SK-N-SH (cell line): ENCODE results near the gene C3orf70. TPM values are rescaled to one million over a fixed set of nuclear protein-coding genes. Genes with fewer than 3 reads are reported as not detected.

ENCODE experiments used
- CTCF ChIA-PET: fragments of 300-600, 350-600 bp; formaldehyde crosslinking; extraction: SDS; loops from one replicate; lab custom pipeline; 2021; lab: Yijun Ruan, JAX
- POLR2A ChIA-PET: fragments of 350-600 bp; sonication (Branson Sonifier 250); formaldehyde crosslinking; extraction: SDS; loops from one replicate; lab custom pipeline; 2020; ENCODE audit warnings: antibody characterized with exemption, inconsistent platforms; lab: Yijun Ruan, JAX
- DNase-seq: peaks from one replicate; pipeline ENCODE4 v3.0.0; 2012
- H2AFZ ChIP-seq: fragments of 200-600 bp; sonication (generic); 2 replicates; pipeline ENCODE4 v1.8.1; 2016; ENCODE audit warnings: antibody characterized with exemption, mild to moderate bottlenecking, low read depth
- H3F3A ChIP-seq: fragments of 200-600 bp; sonication (generic); replicated peaks from 2 replicates; pipeline ENCODE3; 2016; ENCODE audit warnings: antibody characterized with exemption, mild to moderate bottlenecking; ENCODE audit not compliant: insufficient read depth
- H3K27ac ChIP-seq, 2 experiments: fragments of 200-500 bp in 1 of 2; fragments of 200-600 bp in 1 of 2; sonication (Bioruptor generic) in 1 of 2; sonication (generic), shearing (Covaris generic) in 1 of 2; 2 replicates each; pipeline versions ENCODE4 v1.5.1 to v1.6.1; 2014 to 2016; ENCODE audit warnings: low read depth in 2 of 2, inconsistent platforms in 1 of 2, low read length in 1 of 2, mild to moderate bottlenecking in 1 of 2, mixed read lengths in 1 of 2
- H3K27me3 ChIP-seq: fragments of 200-600 bp; sonication (generic), shearing (Covaris generic); 2 replicates; pipeline ENCODE4 v1.6.1; 2016; ENCODE audit warnings: mixed run types; ENCODE audit not compliant: insufficient read depth
- H3K36me3 ChIP-seq, 2 experiments: fragments of 200-500 bp in 1 of 2; fragments of 200-600 bp in 1 of 2; sonication (Bioruptor generic) in 1 of 2; sonication (generic) in 1 of 2; replicated peaks in 1 of 2; 2 replicates each; pipeline versions ENCODE3 to v1.5.1; 2014 to 2016; ENCODE audit warnings: low read length in 1 of 2, mild to moderate bottlenecking in 1 of 2; ENCODE audit not compliant: insufficient read depth in 2 of 2, control insufficient read depth in 1 of 2
- H3K4me1 ChIP-seq, 2 experiments: fragments of 200-500 bp in 1 of 2; fragments of 200-600 bp in 1 of 2; sonication (Bioruptor generic) in 1 of 2; sonication (generic), shearing (Covaris generic) in 1 of 2; 2 replicates each; pipeline versions ENCODE4 v1.5.1 to v1.6.1; 2014 to 2016; ENCODE audit warnings: low read depth in 1 of 2, low read length in 1 of 2, mixed run types in 1 of 2; ENCODE audit not compliant: insufficient read depth in 2 of 2, control insufficient read depth in 1 of 2
- H3K4me2 ChIP-seq: fragments of 200-600 bp; sonication (generic), shearing (Covaris generic); 2 replicates; pipeline ENCODE4 v1.6.1; 2017; ENCODE audit warnings: mixed run types
- H3K4me3 ChIP-seq, 2 experiments: fragments of 200-500 bp in 1 of 2; fragments of 200-600 bp in 1 of 2; sonication (Bioruptor generic) in 1 of 2; sonication (generic), shearing (Covaris generic) in 1 of 2; 2 replicates each; pipeline versions ENCODE4 v1.5.1 to v1.8.1; 2014 to 2016; ENCODE audit warnings: low read depth in 2 of 2, inconsistent platforms in 1 of 2, low read length in 1 of 2, mild to moderate bottlenecking in 1 of 2, mixed read lengths in 1 of 2, moderate library complexity in 1 of 2
- H3K79me2 ChIP-seq: fragments of 200-600 bp; sonication (generic); 2 replicates; pipeline ENCODE4 v1.8.1; 2017; ENCODE audit warnings: mild to moderate bottlenecking; ENCODE audit not compliant: insufficient read depth
- H3K9ac ChIP-seq: fragments of 200-600 bp; sonication (generic); 2 replicates; pipeline ENCODE4 v1.6.1; 2017; ENCODE audit warnings: mixed run types
- H3K9me2 ChIP-seq: fragments of 200-600 bp; sonication (generic); 2 replicates; pipeline ENCODE4 v1.6.1; 2017; ENCODE audit warnings: mixed run types
- H3K9me3 ChIP-seq: fragments of 200-600 bp; sonication (generic); 2 replicates; pipeline ENCODE4 v1.6.1; 2017; ENCODE audit warnings: mixed run types, mild to moderate bottlenecking, moderate library complexity
- H4K20me1 ChIP-seq: fragments of 200-600 bp; sonication (generic); 2 replicates; pipeline ENCODE4 v1.6.1; 2017; ENCODE audit warnings: mild to moderate bottlenecking, mixed run types; ENCODE audit not compliant: insufficient read depth
- ELF1 ChIP-seq: IDR thresholded peaks from 2 replicates; pipeline ENCODE4 v1.4.0; 2012
- NFIC ChIP-seq: IDR thresholded peaks from 2 replicates; pipeline ENCODE4 v1.4.0; 2012; ENCODE audit warnings: borderline replicate concordance
- NRF1 ChIP-seq: IDR thresholded peaks from 2 replicates; pipeline ENCODE4 v1.6.1; 2012; ENCODE audit warnings: low read depth, mild to moderate bottlenecking, low read length
- RAD21 ChIP-seq: IDR thresholded peaks from 2 replicates; pipeline ENCODE4 v1.6.1; 2012; ENCODE audit warnings: mild to moderate bottlenecking, low read length
- REST ChIP-seq: IDR thresholded peaks from 2 replicates; pipeline ENCODE4 v1.6.1; 2012; ENCODE audit warnings: mild to moderate bottlenecking, low read depth, low read length, moderate library complexity
- RFX5 ChIP-seq: IDR thresholded peaks from 2 replicates; pipeline ENCODE4 v1.6.1; 2012; ENCODE audit warnings: mild to moderate bottlenecking, improper control_type of control experiment, low read length
- RXRA ChIP-seq: IDR thresholded peaks from 2 replicates; pipeline ENCODE4 v1.4.0; 2012; ENCODE audit warnings: low read depth, mild to moderate bottlenecking, borderline replicate concordance
- USF2 ChIP-seq: fragments of 150-350 bp; IDR thresholded peaks from 2 replicates; pipeline ENCODE4 v1.6.1; 2017; ENCODE audit warnings: antibody characterized with exemption, low read length, low read depth, borderline replicate concordance
- WGBS: methylation state at CpG from one replicate; pipeline ENCODE4 v1.1.6; 2017; ENCODE audit warnings: low lambda C conversion rate; 5-methylcytosine and 5-hydroxymethylcytosine counted together
- polyA plus RNA-seq, 3 experiments: library from polyadenylated mRNA; depleted of rRNA; stranded (reverse); fragments of >200 nt; gene quantifications; 2 replicates each; pipeline ENCODE4 v1.2.3, GENCODE V29; 2012

C3orf70 gene
- under 0.01 TPM in 1 of 2 replicates, not detected in the other for polyA plus RNA-seq (2012; rRNA removed)
- polyA plus RNA-seq (2012; cell fraction: cytosol; rRNA removed), result 0.01 TPM in 1 of 2 replicates, not detected in the other
- polyA plus RNA-seq (2012; cell fraction: nucleus; rRNA removed), result not detected in 2 replicates

GRCh38 chr3:185152410-185153170 lies at the start of gene C3orf70:
C3orf70 (minus strand) TSS chr3:185153060; CDS start chr3:185152823, 237 bp downstream.
- H3K9me3 ChIP-seq, result no peaks in the 10 kb centered on the region
- CTCF ChIA-PET, result interaction anchor here (0.6 to 1.5 kb wide), 2 partner anchors 14 to 24 kb away, joined by 3 to 5 read pairs; no protein-coding TSS in a partner anchor

More at GRCh38 chr3:185152410-185153170, at the start of gene C3orf70:
- Histone ChIP-seq H3F3A (no peaks in the 10 kb centered on the region), H3K27ac (no peak within 1 kb of the TSS), H4K20me1 (no peaks in the 10 kb centered on the region), H3K36me3 (no peaks in the 10 kb centered on the region), H3K27me3 (peaks cover 36% of the 10 kb centered on the region), H3K9ac (no peak within 1 kb of the TSS), H3K9me2 (no peaks in the 10 kb centered on the region), H3K4me2 (peak within 1 kb of the TSS; percentile 65), H3K4me1 (peaks cover 0 to 6% of the 10 kb centered on the region in 2 experiments; a peak in 1 of 4 replicates), H2AFZ (peak within 1 kb of the TSS; percentile 89), H3K4me3 (peak within 1 kb of the TSS; percentile 49), H3K79me2 (no peaks in the 10 kb centered on the region)
- peak; percentile 88 for DNase-seq
- TF ChIP-seq ELF1 (no peak), RFX5 (no peak), NRF1 (peak; percentile 37; the same call in 1 of the 2 replicates), REST (no peak), RAD21 (no peak), USF2 (no peak), RXRA (no peak), NFIC (no peak)
- WGBS, result 3% methylated on average over 7 of the region's 113 CpGs
- POLR2A ChIA-PET, result no interaction called here
